Right forelimb (tissue), 1 donor: Measurements from ENCODE around the gene GOLGA7B.

Experiments used
- DNase-seq: peaks from one replicate; pipeline ENCODE4 v3.0.0-alpha.2; 2018

GOLGA7B gene

DNA sequence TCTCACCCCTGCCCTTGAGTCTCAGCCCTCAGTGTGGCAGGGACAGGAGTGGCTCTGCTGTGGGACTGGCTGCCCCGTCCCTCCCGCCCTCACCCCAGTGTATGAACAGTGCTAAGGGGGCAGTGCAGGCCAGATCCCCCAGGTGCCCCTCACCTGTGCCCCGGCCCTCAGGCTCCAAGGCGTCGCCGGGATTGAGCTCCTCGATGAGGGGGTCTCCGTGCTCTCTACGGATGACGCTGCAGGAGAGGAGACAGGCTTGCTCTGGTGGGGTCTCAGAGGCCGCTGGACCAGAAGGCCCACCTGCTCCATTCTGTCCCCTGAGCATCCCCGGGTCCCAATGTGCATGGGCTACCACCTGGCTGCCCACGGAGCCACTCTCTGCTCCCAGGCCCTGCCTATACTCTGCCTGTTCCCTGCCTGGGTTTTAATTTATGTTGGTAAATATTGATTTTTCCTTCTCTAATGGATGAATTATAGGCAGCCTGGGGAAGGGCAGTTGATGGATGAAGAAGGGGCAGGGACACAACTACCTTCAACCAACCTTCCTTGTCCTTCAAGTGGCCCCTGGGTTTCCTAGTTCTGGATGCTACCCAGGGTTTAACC, 47.2 kb downstream of the GOLGA7B start:
- DNase-seq: no peak

- no peak for DNase-seq
These were observed 48.8 kb downstream of the GOLGA7B start for GRCh38 chr10:97898429-97898828.

DNA sequence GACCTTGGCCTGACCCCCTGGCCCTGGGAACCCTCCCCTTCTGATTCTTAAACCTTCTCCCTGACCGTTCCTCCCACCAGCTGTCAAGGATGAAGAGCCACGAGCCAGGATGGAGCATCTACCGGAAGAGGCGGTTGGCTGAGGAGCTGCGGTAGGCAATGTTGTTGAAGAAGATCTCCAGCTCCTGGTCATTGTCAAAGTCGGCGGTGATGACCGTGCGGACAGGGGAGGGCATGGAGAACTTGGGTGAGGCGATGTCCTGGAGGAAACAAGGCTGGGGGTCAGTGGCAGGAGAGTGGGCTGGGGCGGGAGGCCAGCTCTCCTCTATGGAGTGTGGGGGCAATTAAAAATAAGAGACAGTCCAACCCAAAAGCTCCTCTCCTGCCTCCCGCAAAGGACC, 51.7 kb downstream of the GOLGA7B start:
- no peak for DNase-seq

- no peak for DNase-seq
These were observed 53.7 kb downstream of the GOLGA7B start for GRCh38 chr10:97903128-97904017.

DNA sequence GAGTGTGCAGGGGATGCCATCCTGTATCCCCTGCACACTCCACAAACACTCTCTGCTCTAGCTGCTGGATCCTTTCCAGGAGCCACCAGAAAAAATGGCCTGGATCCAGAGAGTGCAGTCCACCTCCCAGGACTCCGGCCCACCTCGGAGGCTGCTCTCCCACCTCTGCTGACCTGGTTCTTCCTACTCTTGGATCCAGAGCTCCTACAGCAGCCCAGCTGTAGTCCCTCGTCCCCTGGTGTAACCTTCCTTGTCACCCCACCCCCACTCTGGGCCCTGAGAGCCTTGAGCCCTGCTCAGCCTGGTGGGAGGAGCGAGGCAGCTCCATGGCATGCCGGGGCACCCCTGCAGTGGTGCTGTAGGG, 54.4 kb downstream of the GOLGA7B start:
- no peak for DNase-seq

- no peak for DNase-seq
These were observed 54.9 kb downstream of the GOLGA7B start for GRCh38 chr10:97904576-97904975.

DNA sequence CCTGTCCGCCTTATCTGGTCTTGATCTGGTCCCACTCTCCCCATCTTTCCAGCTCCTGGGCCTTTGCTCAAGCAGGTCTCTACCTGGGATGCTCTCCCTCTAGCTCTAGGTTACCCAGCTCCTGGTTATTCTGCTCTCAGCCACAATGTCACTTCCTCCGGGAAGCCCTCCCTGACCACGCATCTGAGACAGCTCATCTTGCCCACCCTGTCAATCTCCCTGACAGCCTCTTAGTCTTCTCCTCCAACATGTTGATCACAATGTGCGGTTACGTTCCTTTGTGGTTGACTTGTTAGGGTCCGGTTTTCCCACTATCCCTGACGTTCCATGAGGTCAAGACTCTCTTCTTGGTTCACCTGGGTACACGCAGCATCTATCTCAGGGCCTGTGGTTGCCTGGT, 55.6 kb downstream of the GOLGA7B start:
- DNase-seq: no peak

DNA sequence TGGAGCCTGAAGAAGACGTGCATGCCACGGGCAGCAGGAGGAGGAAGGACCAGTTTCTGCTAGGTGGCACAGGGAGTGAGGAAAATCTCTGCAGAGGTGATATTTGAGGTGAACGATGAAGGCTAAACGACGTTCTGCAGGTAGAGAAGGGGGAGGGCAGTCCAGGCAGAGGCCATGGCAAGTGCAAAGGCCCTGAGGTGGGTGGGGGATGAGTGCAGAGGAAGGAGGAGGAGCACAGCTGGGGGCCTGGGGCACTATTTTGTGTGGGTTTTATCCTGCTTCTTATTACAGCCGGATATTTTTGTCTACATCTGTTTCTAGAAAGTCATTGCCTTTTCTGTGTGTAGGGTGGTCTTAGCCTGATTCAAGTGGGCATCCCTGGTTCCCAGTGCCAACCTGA, 57.6 kb downstream of the GOLGA7B start:
- DNase-seq: no peak

- no peak for DNase-seq
These were observed 58.2 kb downstream of the GOLGA7B start for GRCh38 chr10:97907830-97908229.

DNA sequence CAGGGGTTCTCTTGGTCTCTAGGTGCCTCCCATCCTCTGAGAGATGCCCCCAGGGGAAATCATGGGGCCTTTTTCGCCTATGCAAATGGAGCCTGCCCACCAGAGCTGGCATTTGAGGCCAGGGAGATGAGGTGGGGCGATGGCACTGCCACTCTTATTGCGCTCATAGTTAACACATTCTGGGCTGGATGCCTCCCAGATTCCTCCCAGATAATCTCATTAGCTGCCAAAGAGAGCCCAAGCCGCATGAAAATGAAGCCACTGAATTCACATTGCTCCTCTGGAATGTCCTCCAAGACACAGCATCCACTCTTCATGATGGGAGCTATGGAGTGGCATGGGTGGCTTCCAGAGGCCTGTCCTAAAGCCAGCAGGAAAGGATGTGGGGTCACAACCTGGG, 61.0 kb downstream of the GOLGA7B start:
- DNase-seq: no peak

GRCh38 chr10:97911217-97911616, 61.6 kb downstream of the GOLGA7B start:
- no peak for DNase-seq

DNA sequence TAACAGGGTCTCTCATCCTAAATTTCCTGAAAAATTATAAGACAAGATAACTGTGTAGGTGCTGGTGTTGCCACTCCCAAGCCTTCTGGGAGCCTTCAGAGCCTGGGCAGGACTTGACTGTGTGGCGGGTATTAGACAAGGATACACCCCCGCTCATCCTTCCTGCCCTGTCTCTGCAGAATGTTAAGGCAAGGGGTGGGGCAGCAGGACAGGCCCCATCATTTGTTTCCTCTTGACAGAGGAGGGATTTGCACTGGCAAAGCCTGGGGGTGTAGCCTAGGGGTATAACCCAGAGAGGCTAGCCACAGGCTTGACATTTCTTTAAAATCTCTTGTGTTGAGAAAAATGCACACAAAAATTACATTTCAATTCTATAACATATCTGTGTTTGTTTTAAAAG, 63.5 kb downstream of the GOLGA7B start:
- DNase-seq: no peak

DNA sequence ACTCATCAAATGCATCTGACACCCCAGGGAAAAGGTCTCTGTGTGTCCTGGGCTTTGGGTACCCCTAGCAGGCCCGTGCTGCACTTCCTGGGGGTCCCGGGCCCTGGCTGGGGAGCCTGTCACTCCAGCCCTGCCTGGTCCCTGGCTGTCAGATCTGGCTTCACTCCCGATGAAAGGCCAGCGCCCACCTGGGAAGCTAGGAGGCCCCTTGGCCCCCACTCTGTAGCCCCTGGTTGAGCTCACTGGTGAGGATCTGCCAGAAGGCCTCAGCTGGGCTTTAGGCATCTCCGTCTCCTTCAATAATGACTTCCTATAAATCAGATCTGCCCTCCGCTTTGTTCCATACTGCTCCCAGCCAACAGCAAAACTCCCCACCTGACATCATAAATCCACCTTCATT, 64.0 kb downstream of the GOLGA7B start:
- no peak for DNase-seq

GRCh38 chr10:97914171-97914836, 64.7 kb downstream of the GOLGA7B start:
- no peak for DNase-seq

DNA sequence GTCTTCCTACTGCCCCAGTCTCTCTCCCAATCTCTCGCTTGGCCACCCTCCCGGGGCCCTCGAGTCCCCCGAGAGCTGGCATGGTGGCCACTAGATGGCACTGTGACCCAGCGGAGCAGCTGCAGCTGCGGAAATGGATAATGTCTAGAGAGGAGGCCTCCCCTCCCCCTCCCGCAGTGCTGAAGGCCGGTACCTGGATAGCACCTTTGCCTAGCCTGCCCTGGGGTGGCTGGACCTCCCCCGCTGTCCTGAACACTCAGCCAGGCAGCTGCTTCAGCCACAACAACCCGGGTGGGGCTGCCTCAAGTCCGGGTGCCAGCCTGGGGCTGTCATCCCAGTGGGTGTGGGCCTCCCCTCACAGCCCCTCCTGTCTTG, 65.2 kb downstream of the GOLGA7B start:
- peak; percentile 59 for DNase-seq

- no peak for DNase-seq
These were observed 65.9 kb downstream of the GOLGA7B start for GRCh38 chr10:97915346-97916131.

- DNase-seq: no peak
These were observed 66.9 kb downstream of the GOLGA7B start for GRCh38 chr10:97916586-97916985.

DNA sequence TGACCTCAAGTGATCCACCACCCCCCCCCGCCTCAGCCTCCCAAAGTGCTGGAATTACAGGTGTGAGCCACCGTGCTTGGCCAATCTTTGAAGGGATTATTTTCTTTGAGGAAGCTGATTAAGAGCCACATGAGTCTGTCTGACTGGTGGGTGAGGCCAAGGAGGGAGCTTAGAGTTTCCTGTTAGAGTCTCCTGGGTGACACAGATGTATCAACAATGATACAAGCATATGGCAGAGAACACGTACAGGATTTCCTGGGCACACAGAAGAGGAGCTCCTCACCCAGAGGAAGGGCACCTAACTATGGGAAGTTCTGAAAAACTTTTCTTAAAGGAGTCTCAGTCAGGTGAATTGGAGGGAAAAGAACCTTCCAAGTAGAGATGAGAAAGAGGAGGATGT, 69.4 kb downstream of the GOLGA7B start:
- no peak for DNase-seq

- DNase-seq: no peak
These were observed 71.2 kb downstream of the GOLGA7B start for GRCh38 chr10:97920865-97921264.
